IPS-20b (cell line): ENCODE results near the gene AEBP2.
A peak's percentile ranks its signal among the peaks of the same experiment; 100 is the strongest.

Source experiments
- H3K27ac ChIP-seq: one replicate; pipeline ENCODE4 v1.5.1; 2013; ENCODE audit warnings: low read length
- H3K27me3 ChIP-seq: 2 replicates; pipeline ENCODE4 v1.6.1; 2013; ENCODE audit warnings: mild to moderate bottlenecking, low read length, inconsistent platforms; ENCODE audit not compliant: insufficient read depth
- H3K36me3 ChIP-seq: 2 replicates; pipeline ENCODE4 v1.6.1; 2013; ENCODE audit warnings: low read depth, mild to moderate bottlenecking, inconsistent platforms, low read length, moderate library complexity; ENCODE audit not compliant: insufficient read depth
- H3K4me1 ChIP-seq: 2 replicates; pipeline ENCODE4 v1.6.1; 2013; ENCODE audit warnings: mild to moderate bottlenecking, control low read depth, inconsistent platforms, low read length, moderate library complexity; ENCODE audit not compliant: insufficient read depth
- H3K4me3 ChIP-seq: 2 replicates; pipeline ENCODE4 v1.5.1; 2013; ENCODE audit warnings: mild to moderate bottlenecking, low read length, inconsistent platforms
- H3K9ac ChIP-seq: 2 replicates; pipeline ENCODE4 v1.6.1; 2013; ENCODE audit warnings: low read depth, mild to moderate bottlenecking, inconsistent platforms, low read length, moderate library complexity
- H3K9me3 ChIP-seq: 2 replicates; pipeline ENCODE4 v1.6.1; 2013; ENCODE audit warnings: mild to moderate bottlenecking, low read depth, low read length, inconsistent platforms; ENCODE audit not compliant: insufficient read depth

AEBP2 gene

GRCh38 chr12:19443585-19443984 is 4.3 kb downstream of the AEBP2 start:
- peaks cover 19% of the 10 kb centered on the region for H3K4me1 ChIP-seq
- no peak overlapping the region for H3K9ac ChIP-seq
- no peak overlapping the region for H3K27ac ChIP-seq
- peaks cover 18% of the 10 kb centered on the region; the same call in 1 of the 2 replicates for H3K36me3 ChIP-seq
- H3K4me3 ChIP-seq = peak overlapping the region; percentile 35; the same call in 1 of the 2 replicates
- no peaks in the 10 kb centered on the region for H3K9me3 ChIP-seq
- H3K27me3 ChIP-seq = no peaks in the 10 kb centered on the region

- H3K4me3 ChIP-seq = peak overlapping the region; percentile 35
- no peak overlapping the region for H3K27ac ChIP-seq
- peaks cover 14% of the 10 kb centered on the region for H3K4me1 ChIP-seq
- no peaks in the 10 kb centered on the region for H3K9me3 ChIP-seq
- 0 out of 2 replicates have a peak overlapping the region, but pooled peaks have one; percentile 20 for H3K9ac ChIP-seq
- H3K36me3 ChIP-seq = peaks cover 18% of the 10 kb centered on the region; the same call in 1 of the 2 replicates
- H3K27me3 ChIP-seq = no peaks in the 10 kb centered on the region
Measured at GRCh38 chr12:19444097-19444496, 4.8 kb downstream of the AEBP2 start.

- H3K4me3 ChIP-seq = peak overlapping the region; percentile 2; the same call in 1 of the 2 replicates
- H3K27me3 ChIP-seq = no peaks in the 10 kb centered on the region
- peaks cover 15% of the 10 kb centered on the region; the same call in 1 of the 2 replicates for H3K36me3 ChIP-seq
- no peak overlapping the region for H3K9ac ChIP-seq
- H3K4me1 ChIP-seq = peaks cover 18% of the 10 kb centered on the region
- no peaks in the 10 kb centered on the region for H3K9me3 ChIP-seq
- no peak overlapping the region for H3K27ac ChIP-seq
Measured at GRCh38 chr12:19447386-19447785, 8.1 kb downstream of the AEBP2 start.

GRCh38 chr12:19449814-19450213 is 10.5 kb downstream of the AEBP2 start:
- Histone ChIP-seq H3K36me3 (peaks cover 10% of the 10 kb centered on the region), H3K4me3 (no peak overlapping the region), H3K9ac (no peak overlapping the region), H3K27me3 (no peaks in the 10 kb centered on the region), H3K9me3 (no peaks in the 10 kb centered on the region), H3K27ac (no peak overlapping the region), H3K4me1 (peaks cover 16% of the 10 kb centered on the region)

GRCh38 chr12:19450362-19450761 is 11.1 kb downstream of the AEBP2 start:
- H3K4me3 ChIP-seq = no peak overlapping the region
- peaks cover 16% of the 10 kb centered on the region for H3K4me1 ChIP-seq
- H3K27me3 ChIP-seq = no peaks in the 10 kb centered on the region
- no peak overlapping the region for H3K27ac ChIP-seq
- H3K36me3 ChIP-seq = peaks cover 14% of the 10 kb centered on the region
- H3K9ac ChIP-seq = no peak overlapping the region
- no peaks in the 10 kb centered on the region for H3K9me3 ChIP-seq

- Histone ChIP-seq H3K4me3 (no peak overlapping the region), H3K4me1 (peaks cover 16% of the 10 kb centered on the region), H3K9ac (no peak overlapping the region), H3K36me3 (peaks cover 22% of the 10 kb centered on the region), H3K27me3 (no peaks in the 10 kb centered on the region), H3K9me3 (no peaks in the 10 kb centered on the region), H3K27ac (no peak overlapping the region)
Measured at GRCh38 chr12:19451196-19451595, 11.9 kb downstream of the AEBP2 start.

GRCh38 chr12:19453961-19454360 is 14.7 kb downstream of the AEBP2 start:
- no peak overlapping the region for H3K4me3 ChIP-seq

GRCh38 chr12:19454837-19455236 is 15.5 kb downstream of the AEBP2 start:
- H3K27me3 ChIP-seq = no peaks in the 10 kb centered on the region
- H3K9me3 ChIP-seq = no peaks in the 10 kb centered on the region
- H3K9ac ChIP-seq = no peak overlapping the region
- H3K36me3 ChIP-seq = peaks cover 37% of the 10 kb centered on the region
- peaks cover 14% of the 10 kb centered on the region for H3K4me1 ChIP-seq
- no peak overlapping the region for H3K27ac ChIP-seq
- H3K4me3 ChIP-seq = no peak overlapping the region

More at GRCh38 chr12:19453961-19454360, 14.7 kb downstream of the AEBP2 start:
- H3K4me1 ChIP-seq = peaks cover 18% of the 10 kb centered on the region
- peaks cover 37% of the 10 kb centered on the region for H3K36me3 ChIP-seq
- H3K9ac ChIP-seq = no peak overlapping the region
- H3K27me3 ChIP-seq = no peaks in the 10 kb centered on the region
- no peak overlapping the region for H3K27ac ChIP-seq
- H3K9me3 ChIP-seq = no peaks in the 10 kb centered on the region

GRCh38 chr12:19456176-19456575 is 16.9 kb downstream of the AEBP2 start:
- H3K36me3 ChIP-seq = peaks cover 37% of the 10 kb centered on the region
- H3K4me3 ChIP-seq = no peak overlapping the region
- no peak overlapping the region for H3K27ac ChIP-seq
- H3K27me3 ChIP-seq = no peaks in the 10 kb centered on the region
- H3K9me3 ChIP-seq = no peaks in the 10 kb centered on the region
- peaks cover 14% of the 10 kb centered on the region for H3K4me1 ChIP-seq
- H3K9ac ChIP-seq = no peak overlapping the region

- no peak overlapping the region for H3K27ac ChIP-seq
- H3K9ac ChIP-seq = no peak overlapping the region
Measured at GRCh38 chr12:19457561-19457960, 18.3 kb downstream of the AEBP2 start.

GRCh38 chr12:19458733-19459132 is 19.4 kb downstream of the AEBP2 start:
- H3K4me3 ChIP-seq = no peak overlapping the region
- peaks cover 57% of the 10 kb centered on the region for H3K36me3 ChIP-seq
- no peak overlapping the region for H3K9ac ChIP-seq
- no peaks in the 10 kb centered on the region for H3K27me3 ChIP-seq
- H3K27ac ChIP-seq = no peak overlapping the region
- no peaks in the 10 kb centered on the region for H3K9me3 ChIP-seq
- peaks cover 14% of the 10 kb centered on the region for H3K4me1 ChIP-seq

More at GRCh38 chr12:19457561-19457960, 18.3 kb downstream of the AEBP2 start:
- Histone ChIP-seq H3K9me3 (no peaks in the 10 kb centered on the region), H3K27me3 (no peaks in the 10 kb centered on the region), H3K4me1 (peaks cover 14% of the 10 kb centered on the region), H3K36me3 (peaks cover 46% of the 10 kb centered on the region), H3K4me3 (no peak overlapping the region)

GRCh38 chr12:19461999-19462398 is 22.7 kb downstream of the AEBP2 start:
- H3K4me3 ChIP-seq = no peak overlapping the region
- H3K27ac ChIP-seq = no peak overlapping the region
- peaks cover 58% of the 10 kb centered on the region for H3K36me3 ChIP-seq

More at GRCh38 chr12:19461999-19462398, 22.7 kb downstream of the AEBP2 start:
- peaks cover 10% of the 10 kb centered on the region for H3K4me1 ChIP-seq
- no peaks in the 10 kb centered on the region for H3K27me3 ChIP-seq
- H3K9me3 ChIP-seq = no peaks in the 10 kb centered on the region
- H3K9ac ChIP-seq = no peak overlapping the region
